ENCODE data around the gene HCRT. TPM values are rescaled to one million over a fixed set of nuclear protein-coding genes. Genes with fewer than 3 reads are reported as not detected.

The HCRT gene
- total RNA-seq, 2 donors from 2014 or later = not detected

- Histone ChIP-seq H3K4me3 (ENCODE audit: low read length) (no peak overlapping the region), H3K9ac (ENCODE audit: extremely low read depth, low read length, poor library complexity, severe bottlenecking) (no peak overlapping the region), H3K4me1 (ENCODE audit: control insufficient read depth, insufficient read depth, low read length) (no peaks in the 10 kb centered on the region), H3K36me3 (ENCODE audit: control insufficient read depth, insufficient read depth, low read length) (no peaks in the 10 kb centered on the region), H3K9me3 (ENCODE audit: control insufficient read depth, low read length) (no peaks in the 10 kb centered on the region), H3K27me3 (ENCODE audit: control insufficient read depth, insufficient read depth, low read length, poor library complexity, severe bottlenecking) (no peaks in the 10 kb centered on the region), H3K27ac (ENCODE audit: low read depth, low read length) (no peak overlapping the region)
- Mint-ChIP-seq H3K4me3 (no peak overlapping the region), H3K27me3 (ENCODE audit: insufficient read depth) (peaks cover 7% of the 10 kb centered on the region), H3K4me1 (peaks cover 4% of the 10 kb centered on the region), H3K9me3 (no peaks in the 10 kb centered on the region), H3K36me3 (ENCODE audit: low read depth) (no peaks in the 10 kb centered on the region), H3K27ac (no peak overlapping the region)
- TF ChIP-seq, protein P1, sequence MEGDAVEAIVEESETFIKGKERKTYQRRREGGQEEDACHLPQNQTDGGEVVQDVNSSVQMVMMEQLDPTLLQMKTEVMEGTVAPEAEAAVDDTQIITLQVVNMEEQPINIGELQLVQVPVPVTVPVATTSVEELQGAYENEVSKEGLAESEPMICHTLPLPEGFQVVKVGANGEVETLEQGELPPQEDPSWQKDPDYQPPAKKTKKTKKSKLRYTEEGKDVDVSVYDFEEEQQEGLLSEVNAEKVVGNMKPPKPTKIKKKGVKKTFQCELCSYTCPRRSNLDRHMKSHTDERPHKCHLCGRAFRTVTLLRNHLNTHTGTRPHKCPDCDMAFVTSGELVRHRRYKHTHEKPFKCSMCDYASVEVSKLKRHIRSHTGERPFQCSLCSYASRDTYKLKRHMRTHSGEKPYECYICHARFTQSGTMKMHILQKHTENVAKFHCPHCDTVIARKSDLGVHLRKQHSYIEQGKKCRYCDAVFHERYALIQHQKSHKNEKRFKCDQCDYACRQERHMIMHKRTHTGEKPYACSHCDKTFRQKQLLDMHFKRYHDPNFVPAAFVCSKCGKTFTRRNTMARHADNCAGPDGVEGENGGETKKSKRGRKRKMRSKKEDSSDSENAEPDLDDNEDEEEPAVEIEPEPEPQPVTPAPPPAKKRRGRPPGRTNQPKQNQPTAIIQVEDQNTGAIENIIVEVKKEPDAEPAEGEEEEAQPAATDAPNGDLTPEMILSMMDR (conservative IDR thresholded peaks at IDR 0.05) = no peak
- WGBS, 2 experiments (ENCODE audit: insufficient coverage in 1 of 2, insufficient read length in 1 of 2) = 92 to 96% methylated on average over 10 to 16 of the region's 17 CpGs
- peak; percentile 50 for DNase-seq
These were observed 5.4 kb upstream of the HCRT start for GRCh38 chr17:42190491-42191274.

DNA sequence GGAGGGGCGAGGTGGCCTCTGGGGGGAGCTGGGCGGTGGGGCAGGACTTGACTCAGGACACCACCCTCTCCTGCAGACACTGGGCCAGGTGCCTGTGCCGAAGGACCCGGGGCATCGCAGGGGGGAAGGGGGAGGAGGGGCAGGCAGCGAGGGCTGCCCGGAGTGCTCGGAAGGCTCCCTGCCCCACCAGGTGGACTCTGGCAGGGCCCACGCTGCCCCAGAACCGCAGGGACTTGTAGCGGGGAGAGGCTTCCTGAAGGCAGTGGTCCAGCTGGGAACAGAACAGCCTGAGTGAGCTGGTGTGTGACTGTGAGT is 4.4 kb upstream of the HCRT start:
- Histone ChIP-seq H3K36me3 (ENCODE audit: control insufficient read depth, insufficient read depth, low read length) (no peaks in the 10 kb centered on the region), H3K9me3 (ENCODE audit: control insufficient read depth, low read length) (no peaks in the 10 kb centered on the region), H3K9ac (ENCODE audit: extremely low read depth, low read length, poor library complexity, severe bottlenecking) (no peak overlapping the region), H3K4me3 (ENCODE audit: low read length) (no peak overlapping the region), H3K4me1 (ENCODE audit: control insufficient read depth, insufficient read depth, low read length) (peaks cover 4% of the 10 kb centered on the region), H3K27me3 (ENCODE audit: control insufficient read depth, insufficient read depth, low read length, poor library complexity, severe bottlenecking) (peaks cover 5% of the 10 kb centered on the region), H3K27ac (ENCODE audit: low read depth, low read length) (no peak overlapping the region)
- no peaks in the 10 kb centered on the region for H3K9me3 Mint-ChIP-seq
- TF ChIP-seq, protein P1 (conservative IDR thresholded peaks at IDR 0.05) = no peak
- no peak for DNase-seq
- H3K4me1 Mint-ChIP-seq = peaks cover 4% of the 10 kb centered on the region
- H3K4me3 Mint-ChIP-seq = no peak overlapping the region
- H3K27ac Mint-ChIP-seq = no peak overlapping the region
- H3K36me3 Mint-ChIP-seq (ENCODE audit: low read depth) = no peaks in the 10 kb centered on the region
- H3K27me3 Mint-ChIP-seq (ENCODE audit: insufficient read depth) = peaks cover 17% of the 10 kb centered on the region
- 88 to 89% methylated on average over 6 to 11 of the region's 11 CpGs for WGBS, 2 experiments (ENCODE audit: insufficient coverage in 1 of 2, insufficient read length in 1 of 2)

DNA sequence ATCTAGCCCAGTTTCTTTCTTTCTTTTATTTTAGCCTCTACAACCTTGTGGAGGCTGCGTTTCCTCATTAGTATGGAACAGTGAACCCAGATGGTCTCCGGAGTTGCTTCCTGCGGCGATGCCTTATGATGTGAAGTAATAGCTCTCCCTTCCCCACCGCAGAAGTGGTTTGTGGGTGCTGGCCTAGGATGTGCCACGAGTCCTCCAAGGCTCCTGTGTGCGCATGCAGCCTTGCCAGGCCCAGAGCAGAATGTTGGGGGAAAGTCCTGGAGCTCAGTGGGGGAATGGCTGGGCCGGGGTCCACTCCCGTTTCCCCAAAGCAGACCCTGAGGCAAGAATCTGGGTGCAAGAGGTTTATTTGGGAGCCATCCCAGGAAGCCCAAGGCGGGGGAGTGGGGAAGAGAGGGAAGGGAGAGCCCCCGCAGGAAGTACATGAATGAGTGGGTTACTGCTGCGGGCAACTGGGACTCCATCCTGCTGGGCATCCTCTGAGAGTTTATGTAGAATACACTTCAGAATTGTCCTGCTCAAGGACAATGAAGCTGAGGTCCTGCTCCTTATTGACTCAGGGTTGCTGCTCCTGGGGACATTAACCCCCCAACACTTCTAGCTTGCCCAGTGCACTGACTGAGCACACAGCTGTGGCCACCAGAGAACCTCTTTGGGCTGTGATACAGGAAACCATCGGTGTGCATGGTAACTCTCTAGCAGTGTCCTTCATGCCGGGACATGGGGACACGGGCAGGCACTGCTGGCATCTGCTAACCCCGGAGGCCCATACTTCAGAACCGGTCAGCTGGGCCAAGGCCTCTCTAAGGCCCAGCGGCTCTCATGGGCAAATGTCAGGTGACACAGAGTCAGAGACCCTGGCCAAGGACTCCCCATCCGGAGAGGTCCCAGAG is 3.7 kb upstream of the HCRT start:
- peaks cover 9% of the 10 kb centered on the region for H3K27me3 ChIP-seq (ENCODE audit: control insufficient read depth, insufficient read depth, low read length, poor library complexity, severe bottlenecking)
- peak; percentile 55 for DNase-seq
- Mint-ChIP-seq H3K4me1 (no peaks in the 10 kb centered on the region), H3K36me3 (ENCODE audit: low read depth) (no peaks in the 10 kb centered on the region), H3K4me3 (no peak overlapping the region), H3K27ac (no peak overlapping the region), H3K27me3 (ENCODE audit: insufficient read depth) (peaks cover 22% of the 10 kb centered on the region), H3K9me3 (no peaks in the 10 kb centered on the region)
- H3K4me1 ChIP-seq (ENCODE audit: control insufficient read depth, insufficient read depth, low read length) = peaks cover 4% of the 10 kb centered on the region
- 90 to 97% methylated on average over 10 to 19 of the region's 19 CpGs for WGBS, 2 experiments (ENCODE audit: insufficient coverage in 1 of 2, insufficient read length in 1 of 2)
- no peak overlapping the region for H3K4me3 ChIP-seq (ENCODE audit: low read length)
- TF ChIP-seq, protein P1 (conservative IDR thresholded peaks at IDR 0.05) = no peak
- no peak overlapping the region for H3K9ac ChIP-seq (ENCODE audit: extremely low read depth, low read length, poor library complexity, severe bottlenecking)
- H3K9me3 ChIP-seq (ENCODE audit: control insufficient read depth, low read length) = no peaks in the 10 kb centered on the region
- H3K27ac ChIP-seq (ENCODE audit: low read depth, low read length) = no peak overlapping the region
- H3K36me3 ChIP-seq (ENCODE audit: control insufficient read depth, insufficient read depth, low read length) = no peaks in the 10 kb centered on the region

Measured in endodermal cell (in vitro differentiated cells).